NCI-H1417 treated with DMSO at 0.1 percent for 48 hours (cell line): ENCODE results near the gene AIM2.
"Not testable (repeated sequence)": the region's sequence is repeated elsewhere in the genome, so short reads cannot be mapped to it uniquely, and the experiment has no call there.

Experiments used
- DNase-seq: peaks from one replicate; lab custom pipeline; 2025; lab: John Stamatoyannopoulos, UW

AIM2 gene

DNA sequence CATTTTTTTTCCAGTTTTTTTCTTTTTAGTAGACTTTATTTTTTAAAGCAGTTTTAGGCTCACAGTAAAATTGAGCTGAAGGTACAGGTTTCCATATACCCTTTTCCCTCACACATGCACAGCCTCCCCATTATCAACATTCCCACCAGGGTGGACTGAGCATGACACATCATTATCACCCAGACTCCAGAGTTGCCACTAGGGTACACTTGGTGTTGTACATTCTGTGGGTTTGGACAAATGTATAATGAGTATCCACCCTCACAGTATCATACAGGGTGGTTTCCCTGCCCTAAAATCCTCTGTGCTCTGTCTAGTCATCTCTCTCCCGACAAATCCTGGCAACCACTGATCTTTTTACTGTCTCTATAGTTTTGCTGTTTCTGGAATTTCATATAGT lies 3.0 kb upstream of the AIM2 start:
- DNase-seq, result no peak

DNA sequence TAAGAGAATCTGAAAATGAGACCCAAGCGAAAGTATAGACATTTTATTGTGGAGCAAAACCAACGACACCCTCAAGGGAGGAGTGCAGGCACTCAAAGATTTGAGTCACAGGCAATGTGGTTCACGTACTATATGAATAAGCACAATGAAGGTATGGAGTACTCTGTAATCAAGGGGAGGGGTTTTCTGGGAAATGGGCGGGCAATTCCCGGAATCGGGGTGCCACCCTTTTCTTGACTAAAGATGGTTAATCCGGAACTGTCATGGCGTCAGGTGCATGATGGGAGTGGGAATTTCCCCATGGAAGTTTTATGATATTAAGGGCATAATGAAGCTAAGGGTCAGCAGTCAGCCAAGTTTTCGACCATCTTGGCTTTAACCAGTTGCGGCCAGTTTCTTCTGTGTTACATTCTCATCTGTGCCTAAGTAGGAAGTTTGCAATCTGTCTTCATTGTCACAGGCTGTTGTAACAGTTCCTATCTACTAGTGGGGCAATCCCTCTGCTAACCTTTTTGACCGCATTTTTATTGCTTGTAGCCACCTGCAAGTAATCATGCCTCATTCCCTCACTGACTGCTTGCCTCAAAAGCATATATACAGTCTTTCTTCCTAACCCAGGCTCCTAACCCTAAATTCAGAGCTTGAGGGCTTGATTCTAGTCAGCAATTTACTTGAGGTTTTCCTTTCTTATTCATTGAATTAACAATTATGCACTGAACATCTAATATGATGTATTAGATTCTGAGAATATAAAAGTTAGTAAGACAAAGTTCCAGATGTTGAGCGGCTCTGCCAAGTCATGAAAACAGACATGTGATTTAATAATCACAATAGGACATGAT lies 775 bp upstream of the AIM2 start:
- no peak for DNase-seq

DNA sequence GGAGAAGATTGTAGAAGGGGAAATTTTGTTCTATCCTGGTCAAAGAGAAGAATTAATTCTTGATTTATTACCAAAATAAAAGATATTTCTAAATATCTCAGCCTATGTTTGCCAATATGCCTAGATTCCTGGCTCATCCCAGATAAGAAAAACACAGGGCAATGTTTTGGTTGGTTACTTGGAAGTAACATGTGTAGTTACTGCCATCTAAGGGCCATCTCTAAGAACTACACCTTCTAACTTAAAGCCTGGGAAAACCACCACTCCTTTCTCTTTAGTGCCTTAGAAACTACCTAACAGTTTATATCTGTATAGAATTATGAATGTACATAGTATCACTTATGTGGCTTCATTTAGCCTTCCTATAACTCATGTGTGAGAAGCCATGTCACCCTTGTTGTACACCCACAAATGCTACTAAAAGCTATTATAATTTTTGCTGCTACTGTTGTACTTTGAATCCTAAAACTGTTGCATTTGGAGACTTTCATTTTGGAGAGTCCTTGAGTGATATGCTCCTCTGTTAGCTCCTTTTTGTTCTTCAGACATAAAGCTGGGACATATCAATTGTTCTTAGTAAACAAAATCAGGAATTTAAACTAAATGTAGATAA lies 4.5 kb downstream of the AIM2 start:
- no peak for DNase-seq

DNA sequence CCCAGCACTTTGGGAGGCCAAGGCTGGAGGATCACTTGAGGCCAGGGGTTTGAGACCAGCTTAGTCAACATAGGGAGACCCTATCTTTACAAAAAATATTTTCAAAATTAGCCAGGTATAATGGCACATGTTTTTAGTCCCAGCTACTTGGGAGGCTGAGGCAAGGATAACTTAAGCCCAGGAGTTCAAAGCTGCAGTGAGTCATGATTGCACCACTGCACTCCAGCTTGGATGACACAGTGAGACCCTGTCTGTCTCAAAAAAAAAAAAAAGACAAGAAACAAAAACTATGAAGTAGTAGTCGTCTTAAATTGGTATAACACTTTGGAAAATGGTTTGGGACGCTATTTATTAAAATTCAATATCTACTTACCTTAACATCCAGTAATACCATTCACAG lies 7.7 kb downstream of the AIM2 start:
- DNase-seq, result no peak

DNA sequence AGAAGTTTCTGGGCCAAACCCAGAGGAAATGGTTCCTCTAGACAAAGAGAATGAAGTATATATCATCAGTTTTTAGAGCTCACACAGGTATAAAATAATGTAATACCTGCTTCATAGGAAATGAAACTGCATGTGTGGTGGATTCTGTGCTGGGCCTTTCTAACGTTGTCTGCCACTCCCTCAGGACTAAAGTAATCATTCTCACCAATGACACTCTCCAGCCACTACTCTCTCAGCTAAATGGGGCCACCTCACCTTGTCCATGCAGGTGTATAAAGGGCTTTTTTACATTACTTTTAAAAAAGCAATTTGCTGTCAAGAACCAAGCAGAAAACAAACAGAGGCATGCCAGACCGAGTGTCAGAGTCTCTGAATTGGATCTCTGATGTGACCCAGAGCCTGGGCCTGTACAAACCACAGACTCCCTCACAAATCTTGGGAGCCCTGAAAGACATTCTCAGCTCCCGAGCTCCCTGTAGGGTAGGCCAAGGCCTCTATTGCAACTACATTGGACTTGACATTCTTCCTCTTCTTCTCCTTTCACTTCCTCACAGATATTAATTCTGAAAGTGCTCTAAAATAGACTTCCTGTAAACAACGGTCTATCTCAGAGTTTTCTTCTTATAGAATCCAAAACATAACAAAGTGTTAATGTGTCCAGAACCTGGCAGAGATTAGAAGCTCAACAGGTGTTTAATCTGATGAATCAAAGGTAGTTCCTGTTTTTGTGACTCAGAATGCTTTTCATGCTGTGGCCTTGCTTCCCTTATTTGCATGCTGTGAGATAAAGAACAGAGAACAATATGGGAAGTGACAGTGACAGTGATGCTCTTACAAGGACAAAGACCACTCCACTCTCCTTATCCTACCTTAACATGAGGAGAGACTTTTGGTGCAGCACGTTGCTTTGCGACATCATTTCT lies 8.6 kb downstream of the AIM2 start:
- DNase-seq, result no peak

DNA sequence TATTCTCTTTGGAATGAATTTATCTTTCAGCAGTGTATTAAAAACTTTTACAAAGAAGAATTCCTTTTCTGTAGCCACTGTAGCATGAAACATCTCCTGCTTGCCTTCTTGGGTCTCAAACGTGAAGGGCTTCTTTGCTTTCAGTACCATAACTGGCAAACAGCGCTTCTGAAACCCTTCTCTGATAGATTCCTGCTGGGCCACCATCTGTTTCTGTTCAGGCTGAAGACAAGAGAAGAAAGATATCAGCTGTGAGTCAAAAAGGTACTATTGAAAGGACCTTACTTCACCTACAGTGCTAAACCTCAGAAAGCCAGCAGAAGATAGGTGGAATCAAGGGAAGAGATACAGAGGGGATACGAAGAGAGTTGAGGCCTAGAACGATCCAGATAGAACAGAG lies 10.5 kb downstream of the AIM2 start:
- DNase-seq, result no peak

DNA sequence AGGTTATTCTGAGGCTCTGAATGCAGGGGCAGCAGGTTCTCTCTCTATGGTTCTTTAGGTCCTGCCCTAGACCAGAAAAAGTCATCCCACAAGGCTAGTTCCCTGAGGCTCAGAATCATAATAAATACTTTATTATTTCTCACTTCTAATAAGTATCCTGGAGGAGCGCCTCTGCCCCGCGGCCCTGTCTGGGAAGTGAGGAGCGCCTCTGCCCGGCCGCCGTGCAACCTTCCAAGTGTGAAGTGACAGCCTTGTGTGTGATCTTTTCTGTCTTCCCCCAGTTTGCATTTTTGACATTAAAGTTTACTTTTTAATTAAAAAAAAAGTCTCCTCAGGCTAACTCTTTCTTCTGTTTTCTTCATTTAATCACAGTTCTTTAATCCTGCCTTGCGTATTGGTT lies 11.5 kb downstream of the AIM2 start:
- DNase-seq, result no peak

DNA sequence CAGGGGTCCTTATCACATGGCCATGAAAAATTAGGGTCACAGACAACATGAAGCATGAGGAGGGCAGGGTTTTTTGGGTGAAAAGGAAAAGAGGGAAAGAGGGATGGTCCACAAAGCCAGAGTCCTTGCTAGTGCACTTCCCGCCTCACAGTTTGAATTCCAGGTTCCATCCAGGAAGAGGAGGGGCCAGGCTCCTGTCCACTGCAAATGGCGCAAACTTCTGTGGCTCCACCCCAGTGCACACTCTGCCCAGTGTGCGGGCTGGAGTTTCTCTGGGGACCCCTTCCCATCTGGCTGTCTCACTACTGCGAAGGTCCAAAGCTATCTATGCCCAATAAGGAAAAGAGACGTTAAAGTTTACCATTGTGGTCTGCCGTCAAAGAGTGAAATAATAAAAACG lies 17.8 kb downstream of the AIM2 start:
- no peak for DNase-seq

DNA sequence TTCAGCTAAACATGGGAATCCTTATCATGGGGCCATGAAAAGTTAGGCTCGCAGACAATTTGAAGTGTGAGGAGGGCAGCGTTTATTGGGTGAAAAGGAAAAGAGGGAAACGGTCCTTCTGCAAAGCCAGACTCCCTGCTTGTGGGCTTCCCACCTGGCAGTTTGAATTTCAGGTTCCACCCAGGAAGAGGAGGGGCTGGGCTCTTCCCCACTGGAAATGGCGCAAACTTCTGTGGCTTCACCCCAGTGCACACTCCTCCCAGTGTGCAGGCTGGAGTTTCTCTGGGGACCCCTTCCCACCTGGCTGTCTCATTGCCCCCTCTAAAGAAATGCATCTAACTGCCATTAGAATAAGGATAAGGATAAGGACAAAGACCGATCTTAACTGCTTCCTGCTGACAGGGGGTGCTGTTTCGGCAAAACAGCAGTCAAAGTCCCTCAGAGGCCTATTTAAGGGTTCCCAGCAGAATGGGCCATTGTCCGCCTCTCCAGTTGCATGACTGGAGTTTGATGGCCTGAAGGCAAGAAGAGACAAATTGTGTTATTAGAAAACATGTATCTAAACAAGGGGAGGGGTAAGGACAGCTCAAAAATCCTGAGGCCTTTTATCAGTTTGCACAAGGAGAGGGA lies 20.4 kb downstream of the AIM2 start:
- no peak for DNase-seq

DNA sequence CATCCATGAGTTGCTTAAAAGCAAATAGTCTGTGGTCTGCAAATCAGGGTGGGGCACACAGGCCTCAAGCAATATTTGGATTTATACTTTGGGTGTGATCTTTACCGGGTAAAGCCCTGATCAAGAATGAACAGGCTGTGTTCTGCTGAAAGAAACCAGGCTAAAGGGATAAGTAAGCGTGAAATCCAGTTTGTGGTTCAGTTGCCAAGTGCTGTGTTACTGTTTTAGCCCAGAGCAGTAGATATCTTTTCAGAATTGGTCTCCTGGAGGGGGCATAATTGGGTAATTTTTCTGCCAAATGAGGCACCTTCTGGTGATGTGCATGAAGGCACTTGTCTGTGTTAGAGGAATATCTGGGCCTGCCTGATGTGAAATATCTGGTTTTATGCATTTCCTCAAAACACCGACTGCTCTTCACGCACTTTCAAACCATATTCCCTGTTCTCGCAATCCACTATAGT lies 21.4 kb downstream of the AIM2 start:
- no peak for DNase-seq

DNA sequence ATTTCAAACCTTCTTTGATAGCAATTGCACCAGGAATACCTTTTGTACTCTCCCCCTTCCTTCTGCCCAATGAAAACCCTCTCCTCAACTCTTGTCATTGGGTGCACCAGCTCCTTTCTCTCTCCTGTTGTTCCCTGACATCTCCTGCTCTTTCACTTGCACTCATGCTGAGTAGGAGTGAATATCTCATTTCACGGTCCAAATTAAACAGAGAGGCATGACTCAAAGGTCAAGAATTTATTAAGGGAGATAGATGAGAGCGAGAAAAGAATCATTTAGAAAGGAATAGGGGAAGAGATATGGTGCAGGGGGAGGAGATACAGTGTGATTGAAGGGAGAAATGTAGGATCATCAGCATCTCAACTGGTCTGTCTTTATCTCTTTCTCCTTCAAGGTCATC lies 22.1 kb downstream of the AIM2 start:
- DNase-seq, result no peak

DNA sequence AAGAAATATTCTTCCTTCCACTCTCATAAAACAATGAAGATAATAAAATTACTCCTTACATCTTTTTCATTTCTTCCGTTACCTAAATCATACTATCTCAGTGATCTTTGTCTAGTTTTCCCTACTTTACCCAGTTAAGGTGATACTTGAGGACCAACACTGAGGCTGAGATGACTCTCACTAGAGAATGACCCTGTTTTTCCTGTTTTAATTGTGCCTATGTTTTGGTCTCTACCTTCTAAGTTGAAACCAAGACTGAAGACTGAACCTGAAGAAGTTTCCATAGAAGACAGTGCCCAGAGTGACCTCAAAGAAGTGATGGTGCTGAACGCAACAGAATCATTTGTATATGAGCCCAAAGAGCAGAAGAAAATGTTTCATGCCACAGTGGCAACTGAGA lies 25.1 kb downstream of the AIM2 start:
- no peak for DNase-seq

DNA sequence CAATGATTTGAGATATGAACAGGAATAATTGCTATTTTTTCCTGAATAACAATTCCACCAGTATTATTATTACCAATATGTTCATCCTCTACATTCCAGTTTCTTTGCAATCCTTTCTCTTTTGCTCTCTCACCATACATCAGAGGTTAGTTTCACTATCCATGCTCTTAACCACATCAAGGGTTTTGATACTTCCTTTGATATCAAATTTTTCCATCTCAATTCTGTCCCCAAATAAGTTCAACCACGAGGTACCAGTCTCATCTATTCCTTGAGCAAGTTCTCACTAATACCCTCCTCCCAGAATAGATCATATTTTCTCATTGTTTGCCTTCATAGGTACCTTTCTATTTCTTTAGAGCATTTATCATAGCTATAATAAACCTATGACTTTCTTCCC lies 30.1 kb downstream of the AIM2 start:
- not testable (repeated sequence) for DNase-seq

DNA sequence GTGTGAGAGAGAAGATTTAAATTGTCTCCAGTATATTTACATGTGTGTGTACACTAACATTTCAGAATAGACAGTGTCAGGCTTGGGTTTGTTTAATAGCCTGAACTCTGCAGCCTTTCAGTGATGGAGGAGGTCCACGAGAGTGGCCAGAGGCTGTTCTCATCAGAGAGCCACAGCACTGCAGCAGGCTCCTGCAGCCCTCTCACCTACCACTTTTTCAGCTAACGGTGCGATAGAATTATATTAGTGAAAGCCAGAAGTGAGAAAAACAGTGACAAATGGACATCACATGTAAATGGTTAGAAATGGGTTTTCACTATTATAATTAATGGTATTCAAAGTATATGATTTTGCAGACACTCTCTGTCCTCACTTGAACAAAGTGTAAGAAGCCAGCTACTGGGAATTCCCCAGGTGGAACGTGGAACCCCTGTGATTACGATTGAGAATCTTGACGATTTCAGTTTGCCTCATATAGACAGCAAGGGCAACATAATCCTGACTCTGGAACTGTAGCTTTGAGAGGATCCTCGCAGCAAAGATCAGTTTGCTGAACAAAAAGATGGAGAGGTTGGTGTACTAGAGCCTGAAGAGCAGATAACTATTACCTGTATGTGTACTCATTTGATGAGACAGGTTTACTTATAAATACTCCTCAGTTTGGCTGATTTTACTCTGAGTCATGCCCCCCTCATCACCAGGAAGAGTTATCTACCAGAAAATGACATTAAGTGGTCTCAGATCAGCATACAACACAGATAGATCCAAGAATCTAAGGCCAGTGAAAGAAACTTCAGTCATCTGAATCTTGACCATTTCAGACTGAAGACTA lies 35.5 kb downstream of the AIM2 start:
- no peak for DNase-seq

DNA sequence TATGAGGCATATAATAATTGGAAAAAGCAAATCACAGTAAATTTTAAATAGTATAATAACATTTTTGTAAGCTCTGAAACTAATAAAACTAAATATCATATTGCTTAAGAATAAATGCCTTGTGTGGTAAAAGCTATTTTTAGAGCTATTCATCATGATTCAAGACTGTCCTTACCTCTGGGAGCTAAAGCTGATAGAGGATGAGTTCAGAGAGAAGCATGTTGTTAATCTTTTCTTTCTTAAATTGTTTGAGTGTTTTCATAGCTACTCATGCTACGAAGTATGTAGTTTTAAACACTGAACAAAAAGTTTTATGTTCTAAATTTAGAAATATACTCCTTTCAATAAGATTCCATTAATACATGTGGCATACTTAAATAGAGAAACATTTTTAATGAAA lies 36.4 kb downstream of the AIM2 start:
- no peak for DNase-seq

DNA sequence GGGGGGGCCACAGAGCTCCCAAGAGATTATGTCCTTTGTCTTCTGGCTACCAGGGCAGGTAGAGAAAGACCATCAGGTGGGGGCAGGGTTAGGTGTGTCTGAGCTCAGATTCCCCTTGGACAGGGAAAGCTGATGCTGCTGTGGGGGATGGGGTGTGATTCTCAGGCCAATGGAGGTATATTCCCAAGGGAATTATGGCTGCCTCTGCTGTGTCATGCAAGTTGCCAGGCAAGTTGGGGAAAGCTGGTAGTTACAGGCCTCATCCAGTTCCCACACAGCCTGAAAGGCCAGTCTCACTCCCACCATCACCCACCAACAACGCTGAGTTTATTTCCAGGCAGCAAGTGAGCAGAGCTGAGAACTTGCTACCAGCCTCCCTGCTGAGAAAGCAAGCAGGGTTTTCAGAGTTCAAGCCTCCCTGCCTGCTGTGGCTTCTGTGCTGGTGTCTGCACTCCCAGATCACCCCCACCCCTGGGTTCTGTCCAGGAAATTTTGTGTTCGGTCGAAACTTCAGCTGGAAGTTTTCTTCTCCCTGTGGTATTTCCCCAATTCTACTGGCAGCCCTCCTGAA lies 45.6 kb downstream of the AIM2 start:
- DNase-seq, result no peak

DNA sequence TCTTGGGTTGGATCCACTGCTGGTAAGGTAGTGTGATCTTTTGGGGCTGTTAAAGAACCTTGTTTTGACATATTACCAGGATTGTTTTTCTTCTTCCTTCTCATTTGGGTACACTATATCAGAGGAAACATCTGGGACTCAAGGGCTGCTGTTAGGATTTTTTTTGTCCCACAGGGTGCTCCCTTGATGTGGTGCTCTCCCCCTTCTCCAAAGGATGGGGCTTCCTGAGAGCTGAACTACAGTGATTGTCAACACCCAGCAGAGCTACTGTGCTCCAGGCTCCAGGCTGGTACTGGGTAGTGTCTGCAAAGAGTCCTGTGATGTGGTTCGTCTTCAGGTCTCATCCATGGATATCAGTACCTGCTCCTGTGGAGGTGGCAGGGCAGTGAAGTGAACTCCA lies 46.3 kb downstream of the AIM2 start:
- DNase-seq, result no peak

DNA sequence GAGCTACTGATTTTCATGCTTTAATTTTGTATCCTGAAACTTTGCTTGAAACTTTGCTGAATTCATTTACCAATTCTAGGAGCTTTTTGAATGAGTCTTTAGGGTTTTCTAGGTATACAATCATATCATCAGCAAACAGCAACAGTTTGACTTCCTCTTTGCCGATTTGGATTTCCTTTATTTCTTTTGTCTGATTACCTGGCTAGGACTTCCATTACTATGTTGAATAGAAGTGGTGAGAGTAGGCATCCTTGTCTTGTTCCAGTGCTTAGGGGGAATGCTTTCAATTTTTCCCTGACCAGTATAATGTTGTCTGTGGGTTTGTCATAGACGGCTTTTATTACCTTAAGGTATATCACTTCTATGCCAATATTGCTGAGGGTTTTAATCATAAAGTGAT lies 49.7 kb downstream of the AIM2 start:
- DNase-seq, result not testable (repeated sequence)

DNA sequence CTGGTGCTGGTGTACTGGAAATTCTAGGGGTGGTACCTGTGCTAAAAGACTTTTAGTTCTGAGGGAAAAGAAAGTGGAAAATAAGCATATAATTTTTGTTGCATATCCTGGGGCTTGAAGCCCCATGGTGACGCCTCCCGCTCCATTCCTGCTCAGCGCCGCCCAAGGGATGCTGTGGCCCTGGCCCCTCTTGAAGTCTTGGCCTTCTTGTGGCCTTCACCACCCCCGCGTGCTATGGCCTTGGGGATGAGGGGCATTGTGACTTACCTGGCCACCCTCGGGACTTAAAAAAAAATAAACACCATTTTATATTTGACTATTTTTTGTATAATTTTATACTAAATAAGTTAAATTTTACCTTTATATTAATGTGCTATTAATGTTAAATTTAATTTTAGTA lies 51.5 kb downstream of the AIM2 start:
- DNase-seq, result no peak

DNA sequence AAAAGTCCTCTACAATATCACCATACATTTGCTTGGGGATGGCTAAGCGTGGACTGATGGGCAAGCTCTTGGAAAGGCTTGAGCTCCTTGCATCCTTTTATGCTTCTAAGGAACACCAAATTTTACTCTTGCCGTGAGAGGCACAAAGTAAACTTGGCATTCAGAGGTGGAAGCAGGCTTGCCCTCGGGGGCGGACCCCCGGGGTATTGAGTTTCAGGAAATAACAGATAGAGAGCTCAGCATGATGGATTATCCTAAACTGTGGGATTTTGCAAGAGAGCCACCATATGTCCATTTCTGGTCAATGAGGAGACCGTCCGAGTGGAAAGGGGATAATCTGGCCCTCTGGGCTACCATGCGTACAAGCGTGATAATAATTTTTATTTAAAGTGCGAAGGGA lies 52.8 kb downstream of the AIM2 start:
- DNase-seq, result no peak

DNA sequence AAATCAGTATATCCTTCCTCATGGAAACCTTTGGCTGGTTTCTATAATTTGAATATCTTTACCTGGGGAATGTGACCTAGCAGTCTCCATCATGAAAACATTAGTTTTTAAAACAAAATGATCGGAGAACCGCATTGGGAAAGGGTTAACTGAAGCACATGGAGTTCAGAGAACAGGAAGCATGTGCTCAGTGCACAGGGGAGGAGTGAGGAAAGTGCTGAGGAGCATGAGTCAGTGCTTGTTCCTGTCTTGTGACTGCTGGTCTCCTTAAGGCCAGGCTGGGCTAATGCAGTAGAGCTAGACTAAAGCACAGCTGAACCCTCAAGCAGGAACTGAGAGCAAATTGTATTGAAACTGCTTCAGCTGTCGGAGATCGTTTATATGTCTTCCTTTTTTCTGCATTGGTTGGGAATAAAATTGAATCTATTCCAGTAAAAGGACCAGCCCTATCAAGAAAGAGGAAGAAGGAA lies 61.1 kb downstream of the AIM2 start:
- DNase-seq, result no peak
